IPS-18c (cell line): ENCODE data around the gene COX6A2.

ENCODE experiments used
- H3K4me3 ChIP-seq: 2 replicates; pipeline ENCODE4 v1.7.0; 2013; ENCODE audit warnings: low read depth, mild to moderate bottlenecking, low read length, moderate library complexity; ENCODE audit not compliant: insufficient read depth
- H3K9me3 ChIP-seq: one replicate; pipeline ENCODE4 v1.6.1; 2013; ENCODE audit warnings: mild to moderate bottlenecking, low read length, moderate library complexity; ENCODE audit not compliant: control insufficient read depth, insufficient read depth

COX6A2 gene

GRCh38 chr16:31400191-31400590 is 28.0 kb downstream of the COX6A2 start:
- Histone ChIP-seq H3K9me3 (peaks cover 2% of the 10 kb centered on the region), H3K4me3 (no peak overlapping the region)

GRCh38 chr16:31397701-31398100 is 30.5 kb downstream of the COX6A2 start:
- H3K4me3 ChIP-seq = no peak overlapping the region

GRCh38 chr16:31397096-31397660 is 31.0 kb downstream of the COX6A2 start:
- no peak overlapping the region for H3K4me3 ChIP-seq

More at GRCh38 chr16:31397701-31398100, 30.5 kb downstream of the COX6A2 start:
- H3K9me3 ChIP-seq = peaks cover 2% of the 10 kb centered on the region

GRCh38 chr16:31395647-31396046 is 32.5 kb downstream of the COX6A2 start:
- H3K4me3 ChIP-seq = no peak overlapping the region
- H3K9me3 ChIP-seq = peaks cover 2% of the 10 kb centered on the region

More at GRCh38 chr16:31397096-31397660, 31.0 kb downstream of the COX6A2 start:
- peaks cover 2% of the 10 kb centered on the region for H3K9me3 ChIP-seq

- Histone ChIP-seq H3K4me3 (no peak within 1 kb of the TSS), H3K9me3 (no peaks in the 10 kb centered on the region)
Observed at GRCh38 chr16:31393056-31393455, 35.1 kb downstream of the COX6A2 start, which contains the start of gene ITGAD. TSS of gene ITGAD (plus strand) at chr16:31393335. CDS start at chr16:31393361, 26 bp downstream.

- Histone ChIP-seq H3K9me3 (no peaks in the 10 kb centered on the region), H3K4me3 (no peak overlapping the region)
Observed at GRCh38 chr16:31390504-31391041, 37.6 kb downstream of the COX6A2 start.

GRCh38 chr16:31388535-31388934 is 39.6 kb downstream of the COX6A2 start:
- H3K9me3 ChIP-seq = no peaks in the 10 kb centered on the region
- no peak overlapping the region for H3K4me3 ChIP-seq

GRCh38 chr16:31386157-31386984 is 41.8 kb downstream of the COX6A2 start:
- H3K4me3 ChIP-seq = no peak overlapping the region
- no peaks in the 10 kb centered on the region for H3K9me3 ChIP-seq

GRCh38 chr16:31385680-31386079 is 42.5 kb downstream of the COX6A2 start:
- Histone ChIP-seq H3K9me3 (no peaks in the 10 kb centered on the region), H3K4me3 (no peak overlapping the region)

GRCh38 chr16:31382485-31383161 is 45.5 kb downstream of the COX6A2 start:
- no peaks in the 10 kb centered on the region for H3K9me3 ChIP-seq
- H3K4me3 ChIP-seq = no peak overlapping the region

- H3K9me3 ChIP-seq = no peaks in the 10 kb centered on the region
- H3K4me3 ChIP-seq = no peak overlapping the region
Observed at GRCh38 chr16:31380201-31380600, 48.0 kb downstream of the COX6A2 start.
